ENCODE results near the gene HOXB8. TPM values are rescaled to one million over a fixed set of nuclear protein-coding genes. Genes with fewer than 3 reads are reported as not detected.

HOXB8 gene
- 0.52 and 1.2 TPM in 2 replicates for total RNA-seq (2014; rRNA removed; shearing (Covaris generic))
- polyA plus RNA-seq (2014; cell fraction: nucleus; rRNA removed): 0.44 and 1.8 TPM in 2 replicates

DNA sequence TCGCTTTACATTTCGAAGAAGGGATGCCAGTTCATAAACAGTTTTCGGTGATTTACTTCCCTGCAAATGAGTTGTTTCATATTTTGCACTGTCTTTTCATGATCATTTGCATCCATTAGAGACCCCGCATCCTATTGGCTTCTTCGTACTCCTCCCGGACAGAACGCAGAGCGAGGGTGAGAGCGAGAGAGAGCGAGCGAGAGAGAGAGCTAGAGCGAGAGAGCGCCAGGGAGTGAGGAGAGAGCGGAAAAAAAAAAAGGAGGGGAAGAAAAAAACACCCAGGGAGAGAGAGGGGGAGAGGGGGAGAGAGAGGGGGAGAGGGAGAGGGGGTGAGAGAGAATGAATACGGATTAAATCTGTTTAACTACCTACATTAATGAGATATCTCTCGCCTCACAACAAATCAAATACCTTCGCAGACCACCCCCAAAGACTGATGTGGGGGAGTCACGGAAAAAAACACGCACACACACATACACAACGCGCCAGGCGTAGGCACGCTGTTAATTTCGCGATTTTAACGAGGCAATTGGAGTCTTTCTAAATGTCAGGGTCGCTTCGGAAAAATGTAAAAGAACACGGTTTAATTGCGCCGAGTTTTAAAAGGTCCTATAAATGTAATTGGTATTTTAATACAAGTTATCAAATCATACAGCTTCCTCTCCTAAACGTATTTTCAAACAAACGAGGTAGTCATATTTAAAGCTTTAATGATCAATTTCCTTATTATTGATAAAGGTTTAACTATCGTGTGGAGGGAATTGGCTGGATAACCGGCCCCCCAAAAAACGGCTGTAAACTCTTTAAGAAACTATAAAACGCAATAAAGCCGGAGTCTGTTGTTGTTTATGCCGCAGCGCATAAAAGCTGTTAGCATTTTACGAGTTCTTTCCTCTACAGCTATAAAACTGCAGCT, at the start of gene HOXB8:
Gene HOXB8, minus strand, starts transcription at position 246 of the 916 bp plus-strand sequence. CDS start 588 bp downstream, outside the sequence.
- DNase-seq (ENCODE audit: extremely low read depth, low read depth): no peak

DNA sequence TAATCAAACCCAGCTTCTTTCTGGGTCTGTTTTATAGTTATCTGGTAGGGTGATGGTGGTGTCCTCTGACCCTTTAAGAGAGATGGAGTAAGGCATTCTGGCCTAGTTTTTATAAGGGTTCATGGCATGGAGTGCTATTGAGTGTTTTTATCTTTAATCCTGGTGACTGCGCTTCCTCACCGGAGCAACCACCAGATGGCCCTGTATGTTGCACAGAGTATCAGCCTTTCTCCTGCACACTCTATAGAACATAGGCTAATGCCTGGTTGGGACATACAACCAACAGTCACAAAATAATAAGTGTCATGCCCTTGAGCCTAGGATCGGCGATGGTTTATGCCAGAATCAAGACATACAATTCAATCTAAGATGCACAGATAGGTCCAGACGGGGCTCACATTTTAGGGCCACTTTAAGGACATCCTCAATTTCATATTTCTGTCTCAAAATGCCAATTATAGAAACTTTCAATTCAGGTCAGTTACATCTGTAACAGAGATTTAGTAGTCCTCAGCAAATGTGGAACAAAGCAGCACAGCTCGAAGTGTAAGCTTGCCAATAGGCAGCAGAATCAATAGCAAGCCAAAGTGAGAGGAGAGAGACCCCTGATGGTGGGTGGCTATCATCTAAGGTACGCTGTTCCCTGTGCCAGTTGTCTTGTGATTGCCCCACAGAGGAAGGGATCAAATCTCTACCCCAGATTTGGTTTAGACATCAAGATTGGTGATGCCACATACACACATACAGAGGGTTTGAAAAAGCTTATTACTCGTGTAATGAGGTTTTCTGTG, 48.2 kb upstream of the HOXB8 start:
- no peak for DNase-seq (ENCODE audit: extremely low read depth, low read depth)

DNA sequence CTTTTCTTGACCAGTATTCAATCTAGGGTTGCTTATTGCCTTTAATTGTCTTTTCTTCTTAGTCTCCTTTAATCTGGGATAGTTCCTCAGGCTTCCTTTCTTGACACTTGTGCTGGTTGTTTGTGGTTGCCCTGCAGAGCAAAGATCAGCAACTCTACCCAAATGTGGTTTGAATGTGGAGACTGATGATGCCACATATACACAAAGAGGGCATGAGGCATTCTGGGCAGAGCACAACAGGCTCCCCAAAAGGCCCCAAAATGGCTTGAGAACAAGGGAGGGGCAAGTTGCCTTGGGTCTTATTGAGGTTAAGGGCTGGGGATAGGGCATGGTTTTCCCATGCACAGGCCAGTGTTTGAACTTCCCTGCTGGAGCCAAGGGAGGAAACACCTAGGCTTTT, 40.8 kb upstream of the HOXB8 start:
- DNase-seq (ENCODE audit: extremely low read depth, low read depth): no peak

DNA sequence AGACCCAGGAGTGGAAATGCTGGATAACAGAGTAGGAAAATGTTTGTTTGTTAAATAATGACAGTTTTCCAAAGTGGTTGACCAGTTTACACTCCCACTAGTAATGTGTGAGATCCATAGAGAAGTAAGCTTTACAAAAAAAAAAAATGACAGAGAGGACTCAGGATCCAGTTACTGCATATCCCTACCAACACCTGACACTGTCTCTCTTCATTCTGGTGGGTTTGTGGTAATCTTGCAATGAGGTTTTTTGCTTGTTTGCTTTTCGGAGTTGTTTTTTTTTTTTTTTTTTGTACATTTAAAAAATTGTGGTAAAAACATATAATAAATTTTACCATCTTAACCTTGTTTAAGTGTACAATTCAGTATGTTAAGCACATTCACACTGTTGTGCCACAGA, 34.6 kb upstream of the HOXB8 start:
- DNase-seq (ENCODE audit: extremely low read depth, low read depth): no peak

DNA sequence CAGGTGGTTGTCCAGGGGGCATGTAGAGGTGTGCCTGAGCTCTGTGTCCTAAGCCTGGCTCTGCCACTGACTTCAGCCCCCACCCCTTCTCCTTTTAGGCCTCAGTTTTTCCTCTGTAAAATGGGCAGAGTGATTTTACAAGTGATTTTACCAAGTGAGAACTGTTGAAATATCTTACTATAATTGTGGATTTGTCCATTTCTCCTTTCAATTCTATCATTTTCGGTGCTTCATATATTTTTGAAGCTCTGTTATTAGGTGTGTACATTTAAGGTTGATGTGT, 32.8 kb upstream of the HOXB8 start:
- no peak for DNase-seq (ENCODE audit: extremely low read depth, low read depth)

DNA sequence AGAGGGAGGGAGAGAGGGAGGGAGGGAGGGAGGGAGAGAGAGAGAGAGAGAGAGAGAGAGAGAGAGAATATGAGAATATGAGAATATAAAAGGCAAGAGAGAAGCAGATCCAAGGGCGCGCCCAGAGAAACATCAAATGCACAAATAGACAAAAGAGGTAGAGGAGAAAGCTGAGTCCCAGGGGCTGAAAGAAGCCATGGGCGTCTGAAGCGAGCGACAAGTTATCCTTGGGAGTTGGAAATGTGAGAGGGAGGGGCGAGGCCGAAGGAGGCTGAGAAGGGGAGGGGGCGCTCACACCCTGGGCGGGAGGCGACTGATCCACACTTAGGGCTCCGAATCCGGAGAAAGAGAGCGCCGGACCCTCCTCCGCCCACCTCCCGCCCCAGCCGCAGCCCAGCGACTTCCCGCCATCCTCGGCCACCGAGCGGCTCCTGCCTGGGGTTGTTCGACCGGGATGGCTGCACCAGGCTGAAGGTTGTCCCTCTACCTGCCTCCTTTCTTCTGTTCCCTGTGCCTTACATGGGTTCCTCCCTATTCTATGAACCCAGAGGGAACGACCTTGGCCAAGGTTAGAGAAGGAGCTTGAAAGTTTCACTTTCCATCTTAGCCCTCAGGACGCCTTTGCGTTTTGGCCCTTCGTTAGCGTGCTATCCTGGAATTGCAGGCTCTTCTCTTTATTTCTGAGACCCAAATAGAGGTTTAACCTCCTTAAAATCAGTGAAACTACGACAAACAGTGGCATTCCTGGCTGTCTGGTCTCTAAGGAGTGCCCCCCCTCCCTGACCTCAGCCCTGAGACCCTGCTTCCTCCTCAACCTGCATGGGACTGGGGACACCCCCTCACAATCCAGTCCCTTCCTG, 32.2 kb upstream of the HOXB8 start:
- DNase-seq (ENCODE audit: extremely low read depth, low read depth): no peak

DNA sequence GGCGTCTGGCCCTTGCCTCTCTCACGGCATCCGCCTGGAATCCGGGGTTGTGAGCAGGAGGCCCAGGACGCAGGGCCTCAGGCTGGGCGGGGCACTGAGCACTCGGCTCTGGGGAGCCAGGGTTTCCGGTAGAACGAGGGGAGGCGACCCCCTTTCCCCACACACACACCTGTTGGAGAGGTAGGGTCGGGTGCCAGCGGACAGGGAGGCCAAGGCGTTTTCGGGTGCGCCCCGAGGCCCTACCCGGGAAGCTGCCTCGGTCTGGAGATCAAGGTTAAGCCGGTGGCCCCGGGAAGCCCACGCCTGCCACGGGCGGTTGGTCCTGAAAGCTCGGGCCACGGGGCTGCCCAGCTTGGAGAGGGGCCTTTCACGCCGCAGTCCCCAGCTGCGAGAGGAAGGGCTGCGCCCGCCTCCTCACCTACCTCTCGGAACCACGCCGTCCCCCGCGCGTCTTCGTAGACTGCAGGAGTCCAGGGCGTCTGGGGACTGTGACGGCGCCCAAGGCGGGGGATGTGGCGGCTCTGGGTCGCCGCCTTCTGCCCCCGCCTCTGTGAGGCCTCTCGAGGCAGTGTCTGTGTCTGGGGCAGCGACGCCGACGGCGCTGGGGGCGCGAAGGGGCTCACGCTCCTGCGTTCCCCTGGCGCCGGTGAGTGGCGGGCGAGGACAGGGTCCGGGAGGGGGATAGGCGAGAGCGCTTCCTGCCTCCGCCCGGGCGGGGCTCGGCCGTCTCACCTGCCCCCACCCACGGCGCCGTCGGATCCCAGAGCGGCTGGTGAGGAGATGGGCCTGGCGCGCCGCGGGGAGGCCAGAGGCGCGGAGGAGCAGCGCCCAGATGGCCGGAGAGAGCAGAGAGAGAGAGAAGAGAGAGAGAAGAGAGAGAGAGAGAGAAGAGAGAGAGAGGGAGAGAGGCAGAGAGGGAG, 31.4 kb upstream of the HOXB8 start:
- peak; percentile 22 for DNase-seq (ENCODE audit: extremely low read depth, low read depth)

DNA sequence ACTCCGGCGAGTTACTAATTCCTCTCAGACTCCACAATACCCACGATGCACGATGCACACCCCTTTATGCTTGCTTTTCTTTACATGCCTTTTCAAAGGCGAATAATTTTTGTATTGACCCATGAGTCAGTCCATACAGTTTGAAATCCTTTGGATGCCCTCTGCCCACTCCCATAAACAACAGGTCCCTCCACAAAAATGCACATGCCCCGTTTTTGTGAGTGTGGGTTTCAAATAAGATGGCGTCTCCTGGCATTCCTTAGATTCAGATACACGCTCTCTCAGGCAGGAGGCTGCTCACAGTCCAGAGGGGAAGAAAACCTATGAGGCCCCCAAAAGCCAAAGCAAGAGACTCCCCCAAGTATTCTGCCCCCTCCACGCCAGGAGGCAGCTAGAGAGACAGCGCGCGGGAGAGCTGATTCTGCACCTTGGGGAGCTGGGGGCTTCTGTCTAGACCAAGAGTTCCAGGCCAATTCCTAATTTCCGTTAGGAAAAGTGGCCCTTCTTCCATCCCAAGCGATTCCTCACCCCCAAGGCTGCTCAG, 30.6 kb upstream of the HOXB8 start:
- no peak for DNase-seq (ENCODE audit: extremely low read depth, low read depth)

DNA sequence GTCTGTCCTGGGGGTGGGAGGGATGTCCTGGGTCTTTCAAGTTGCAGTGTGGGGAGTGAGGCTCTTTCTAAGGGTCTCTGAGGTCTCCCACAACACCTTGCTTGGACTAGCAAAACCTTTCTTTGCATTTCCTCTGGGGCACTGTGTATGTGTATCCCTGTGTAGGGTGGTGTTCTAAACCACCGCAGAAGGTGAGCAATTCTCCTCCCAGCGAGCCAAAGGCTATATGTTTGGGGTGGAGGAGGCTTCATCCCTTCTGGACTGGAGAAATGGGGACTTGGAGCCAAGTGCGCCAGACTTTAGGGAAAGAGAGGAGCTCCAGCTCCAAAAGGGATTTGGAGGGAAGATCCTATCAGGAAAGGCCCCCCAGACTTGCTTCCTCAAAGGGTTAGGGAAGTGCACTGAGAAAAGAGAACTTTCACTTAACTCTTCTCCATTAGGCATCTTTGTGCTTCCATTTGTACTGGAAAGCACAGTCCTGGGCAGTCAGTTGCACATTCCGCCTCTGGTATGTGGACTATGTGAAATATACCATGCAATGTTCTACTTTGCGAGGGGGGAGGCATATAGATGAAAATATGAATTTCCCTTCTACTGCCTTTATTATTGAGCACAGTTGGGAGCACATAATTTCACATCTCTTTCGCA, 29.9 kb upstream of the HOXB8 start:
- DNase-seq (ENCODE audit: extremely low read depth, low read depth): no peak

DNA sequence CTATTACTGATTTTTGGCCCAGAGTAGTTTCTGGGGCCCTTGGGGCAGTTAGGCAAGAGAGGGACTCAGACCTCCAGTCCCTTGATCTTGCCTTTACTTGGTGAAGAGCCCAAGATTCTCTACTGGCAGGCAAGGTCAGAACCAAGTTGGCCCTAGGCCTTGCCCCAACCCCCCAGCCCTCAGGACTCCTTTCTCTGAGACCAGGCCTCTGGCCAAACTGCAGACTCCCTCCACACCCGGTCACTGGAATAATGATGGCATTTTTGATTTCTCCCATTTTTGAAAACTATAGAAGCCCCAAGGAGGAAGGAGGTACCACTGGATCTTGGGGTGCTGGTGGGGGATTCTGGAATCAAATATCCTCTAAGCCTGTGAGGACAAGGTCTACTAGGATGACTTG, 29.1 kb upstream of the HOXB8 start:
- no peak for DNase-seq (ENCODE audit: extremely low read depth, low read depth)

DNA sequence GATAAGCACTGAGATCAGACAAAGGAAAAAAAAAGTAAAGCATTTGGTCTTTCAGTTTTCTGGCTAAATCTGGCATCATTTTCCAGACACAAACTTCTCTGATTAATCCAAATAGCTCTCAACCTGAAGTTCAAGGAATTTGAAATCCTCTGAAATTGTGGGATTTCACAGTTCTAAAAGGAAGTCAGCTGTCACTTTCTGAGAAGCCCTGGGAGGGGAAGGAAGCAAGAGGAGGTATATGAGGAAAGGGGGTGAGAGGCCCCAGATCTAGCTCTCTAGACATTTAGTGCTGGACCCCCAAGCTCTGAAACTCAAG, 28.6 kb upstream of the HOXB8 start:
- no peak for DNase-seq (ENCODE audit: extremely low read depth, low read depth)

DNA sequence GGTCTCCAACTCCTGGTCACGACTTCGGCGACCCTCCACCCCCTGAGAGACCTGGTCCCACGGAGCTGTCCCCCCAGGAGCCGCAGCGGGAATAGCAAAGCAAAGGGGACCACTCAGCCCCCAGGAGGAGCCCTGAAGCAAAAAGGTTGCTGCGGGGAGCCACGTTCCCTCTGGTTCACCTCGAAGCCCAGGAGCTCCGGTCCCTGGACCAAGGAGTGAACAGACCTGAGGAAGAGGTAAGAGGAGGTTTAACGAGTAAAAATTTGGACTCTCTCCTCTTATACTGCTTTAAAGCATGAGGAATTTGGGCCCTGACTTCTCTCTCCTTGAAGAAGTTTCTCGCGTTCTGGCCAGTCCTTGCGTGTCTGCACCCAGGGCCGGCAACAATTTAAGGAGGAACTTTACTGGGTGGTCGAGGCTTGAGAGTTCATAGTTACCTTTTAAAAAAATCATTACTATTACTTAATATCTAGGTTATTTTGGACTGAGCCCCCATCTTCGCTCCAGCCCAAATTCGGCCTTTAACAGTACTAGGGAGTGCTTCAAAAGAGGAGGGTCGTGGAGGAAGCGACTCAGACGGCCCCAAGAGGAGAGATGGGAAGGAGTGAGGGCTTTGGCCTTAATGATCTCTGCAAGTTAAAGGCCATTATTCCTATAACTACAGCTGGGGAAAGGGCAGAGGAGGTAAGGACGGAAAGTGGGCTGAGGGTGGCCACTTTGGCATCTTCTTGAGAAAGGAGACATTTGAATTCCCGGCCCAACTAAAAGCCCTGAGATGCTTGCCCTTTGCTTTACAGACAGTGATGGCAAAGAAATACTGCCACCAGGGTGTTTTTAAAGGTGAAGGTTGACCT, 28.0 kb upstream of the HOXB8 start:
- no peak for DNase-seq (ENCODE audit: extremely low read depth, low read depth)

DNA sequence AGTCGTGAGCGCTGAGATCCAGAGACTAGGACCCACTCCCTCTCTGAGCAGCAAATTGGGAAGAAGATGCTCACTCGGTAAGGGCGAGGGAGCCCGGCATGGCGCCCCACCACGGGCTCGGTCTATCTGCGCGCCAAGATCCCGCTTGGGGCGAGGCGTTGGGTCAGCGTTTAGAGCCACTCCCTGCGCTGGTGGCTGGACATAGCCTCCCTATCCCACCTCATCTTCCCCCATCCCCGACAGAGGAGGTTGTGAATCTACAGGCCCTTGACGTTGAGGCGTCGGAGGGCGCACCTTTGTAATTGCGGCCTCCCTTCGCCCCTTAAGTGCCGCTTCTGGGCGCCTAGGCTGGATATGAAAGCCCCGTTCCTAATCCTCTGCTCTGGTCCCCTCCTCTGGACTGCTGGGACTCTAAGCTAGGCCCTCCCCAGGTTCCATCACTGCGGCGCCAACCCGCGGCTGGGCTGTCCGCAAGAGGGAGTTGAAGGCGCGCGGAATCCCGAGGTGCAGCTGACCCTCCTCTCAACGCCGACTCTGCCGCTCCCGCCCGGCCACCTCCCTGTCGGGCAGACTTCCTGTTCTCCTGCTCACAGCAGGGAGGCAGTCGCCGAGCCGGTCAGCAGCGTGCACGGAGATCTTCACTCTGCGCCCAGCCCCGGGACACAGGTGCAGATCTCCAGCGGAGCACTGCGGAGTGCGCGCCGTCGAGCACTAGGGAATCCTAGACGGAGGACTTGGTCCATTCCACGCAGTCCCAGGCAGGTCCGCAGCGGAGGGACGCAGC, 27.2 kb upstream of the HOXB8 start:
- no peak for DNase-seq (ENCODE audit: extremely low read depth, low read depth)

DNA sequence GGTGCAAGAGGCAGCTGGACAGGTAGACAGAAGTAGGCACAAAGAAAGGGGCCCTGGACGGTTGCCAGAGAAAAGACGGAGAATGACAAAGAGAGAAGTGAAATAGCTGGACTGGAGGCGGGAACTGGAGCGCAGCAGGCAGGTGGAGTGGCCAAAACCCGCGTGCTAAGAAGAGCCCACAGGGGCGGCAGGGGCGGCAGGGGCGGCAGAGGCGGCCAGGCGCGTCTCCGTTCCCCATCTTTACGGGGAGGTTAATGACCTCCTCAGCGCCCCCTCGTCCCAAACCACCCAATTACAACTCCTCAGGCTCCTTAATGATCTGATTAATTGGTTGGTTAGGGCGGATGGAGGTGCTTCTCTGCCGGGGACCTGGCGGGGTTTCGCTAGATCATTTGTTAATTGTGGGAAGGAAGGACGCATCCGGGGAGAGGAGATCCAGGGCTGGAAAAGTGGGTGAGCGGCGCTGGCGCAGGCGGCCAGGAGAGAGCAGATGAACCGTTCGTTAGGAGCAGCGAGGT, 26.5 kb upstream of the HOXB8 start:
- no peak for DNase-seq (ENCODE audit: extremely low read depth, low read depth)

DNA sequence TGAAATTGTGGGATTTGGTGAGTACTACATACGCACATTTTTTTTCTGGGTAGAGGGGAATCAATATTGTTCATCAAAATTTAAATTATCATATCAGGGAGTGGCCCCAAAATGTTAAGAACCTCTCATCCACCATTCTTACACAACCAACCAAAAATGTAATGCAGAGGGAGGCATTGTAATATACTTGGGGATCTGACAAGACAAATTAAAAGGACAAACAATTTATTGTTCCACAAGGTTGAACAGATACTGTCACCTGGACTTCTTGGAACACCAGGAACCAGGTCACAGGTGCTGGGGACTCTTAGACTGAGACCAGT, 25.7 kb upstream of the HOXB8 start:
- no peak for DNase-seq (ENCODE audit: extremely low read depth, low read depth)

DNA sequence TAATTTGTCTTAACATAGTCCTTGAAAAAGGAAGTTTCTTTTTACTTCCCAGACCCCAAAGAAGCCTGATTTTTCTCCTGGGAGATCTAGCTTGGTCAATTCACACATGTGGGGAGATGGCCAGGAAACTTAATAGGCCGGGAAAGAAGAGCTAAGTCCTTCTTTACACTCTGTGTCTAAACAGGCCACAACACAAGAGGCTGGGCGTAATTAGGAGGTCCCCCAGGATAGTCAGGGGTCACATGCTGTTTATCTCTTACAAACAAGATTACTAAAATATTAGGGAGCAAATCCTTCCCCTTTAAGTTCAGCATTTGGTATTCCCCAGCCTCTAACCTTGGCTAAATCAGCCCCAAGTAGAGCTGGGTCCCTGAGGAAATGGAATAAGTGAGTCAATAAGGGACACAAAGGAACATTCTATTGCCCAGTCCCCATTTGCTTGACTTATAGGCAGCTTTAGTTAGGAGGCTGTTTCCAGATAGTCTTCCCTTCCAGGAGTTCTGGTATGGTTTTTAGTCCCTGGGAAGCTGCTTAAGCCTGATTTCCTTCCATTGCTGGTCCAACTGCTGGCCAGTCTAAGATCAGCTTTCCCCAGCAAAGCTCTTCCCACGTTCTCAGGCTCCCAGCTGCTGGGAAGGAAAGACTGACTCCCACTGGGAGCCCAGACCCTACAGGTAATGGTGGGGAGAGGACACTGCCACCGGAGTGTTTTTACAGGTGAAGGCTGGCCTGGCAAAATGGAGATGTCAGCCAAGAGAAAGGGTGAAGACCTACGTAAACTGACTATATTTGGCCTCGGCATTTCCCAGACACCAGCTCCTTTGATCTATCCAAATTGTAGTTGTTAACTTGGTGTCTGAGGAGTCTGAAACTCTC, 25.1 kb upstream of the HOXB8 start:
- DNase-seq (ENCODE audit: extremely low read depth, low read depth): no peak

DNA sequence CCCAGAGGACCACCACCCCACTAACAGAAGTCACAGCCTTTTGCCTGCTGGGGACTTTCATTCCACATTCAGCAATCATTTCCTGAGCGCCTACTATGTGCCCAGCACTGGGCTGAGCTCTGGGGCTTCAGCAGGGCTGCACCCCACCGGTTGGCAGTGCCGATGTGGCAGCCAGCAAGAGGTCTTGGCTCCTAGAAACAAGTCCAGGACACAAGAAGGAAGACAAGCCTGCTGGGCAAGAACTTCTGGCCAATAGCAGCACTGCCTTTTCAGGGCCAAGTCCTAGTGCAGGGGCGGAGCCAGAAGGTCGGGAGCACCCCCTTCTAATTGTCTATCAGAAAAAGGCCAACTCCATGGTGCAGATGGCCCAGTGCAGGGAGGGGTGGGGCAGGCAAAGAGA, 24.0 kb upstream of the HOXB8 start:
- no peak for DNase-seq (ENCODE audit: extremely low read depth, low read depth)

Data from NCI-H460 (cell line).